Measurements from ENCODE around the gene POU4F1. TPM values are rescaled to one million over a fixed set of nuclear protein-coding genes. Genes with fewer than 3 reads are reported as not detected.

The POU4F1 gene, protein sequence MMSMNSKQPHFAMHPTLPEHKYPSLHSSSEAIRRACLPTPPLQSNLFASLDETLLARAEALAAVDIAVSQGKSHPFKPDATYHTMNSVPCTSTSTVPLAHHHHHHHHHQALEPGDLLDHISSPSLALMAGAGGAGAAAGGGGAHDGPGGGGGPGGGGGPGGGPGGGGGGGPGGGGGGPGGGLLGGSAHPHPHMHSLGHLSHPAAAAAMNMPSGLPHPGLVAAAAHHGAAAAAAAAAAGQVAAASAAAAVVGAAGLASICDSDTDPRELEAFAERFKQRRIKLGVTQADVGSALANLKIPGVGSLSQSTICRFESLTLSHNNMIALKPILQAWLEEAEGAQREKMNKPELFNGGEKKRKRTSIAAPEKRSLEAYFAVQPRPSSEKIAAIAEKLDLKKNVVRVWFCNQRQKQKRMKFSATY
- total RNA-seq (2014; rRNA removed; shearing (Covaris generic)), result 0.03 TPM in 1 of 2 replicates, not detected in the other
- 0.05 and 0.14 TPM in 2 replicates for polyA plus RNA-seq (2016; fragmentation: Nextera tagmentation; extraction: Ambion mirVana)
- long read RNA-seq, result 0 reads

- peak within 1 kb of the TSS; percentile 74 for H2AFZ ChIP-seq
- H3K27ac ChIP-seq (ENCODE audit: low read depth), result no peak within 1 kb of the TSS
- H3K27me3 ChIP-seq (ENCODE audit: insufficient read depth), result peaks cover 97% of the 10 kb centered on the region
- peak within 1 kb of the TSS; percentile 82 for H3K4me2 ChIP-seq
- ATAC-seq (peak; percentile 48), DNase-seq (ENCODE audit: low spot score) (peak; percentile 94)
- no peaks in the 10 kb centered on the region for H3K79me2 ChIP-seq (replicated peaks; ENCODE audit: insufficient read depth)
- Mint-ChIP-seq H3K27me3 (ENCODE audit: insufficient read depth, low read depth, poor library complexity) (peaks cover 95% of the 10 kb centered on the region), H3K9me3 (peaks cover 4% of the 10 kb centered on the region), H3K36me3 (ENCODE audit: low read depth) (no peaks in the 10 kb centered on the region; the same call in 2 of the 3 replicates), H3K4me1 (peaks cover 58% of the 10 kb centered on the region), H3K27ac (no peak within 1 kb of the TSS), H3K4me3 (peak within 1 kb of the TSS; percentile 79)
- no peaks in the 10 kb centered on the region for H3K9me2 ChIP-seq (ENCODE audit: insufficient read depth)
- H4K20me1 ChIP-seq (replicated peaks; ENCODE audit: insufficient read depth), result peaks cover 27% of the 10 kb centered on the region
- H3K36me3 ChIP-seq (ENCODE audit: insufficient read depth), result no peaks in the 10 kb centered on the region
- TF ChIP-seq EZH2phosphoT487 (IDR thresholded peaks at IDR 0.05; ENCODE audit: unreplicated experiment), result peak; percentile 94
- no peak for TF ChIP-seq ZNF331 (CRISPR knock-in tag; IDR thresholded peaks at IDR 0.05; ENCODE audit: low read depth)
- peak; percentile 83 for TF ChIP-seq EZH2 (IDR thresholded peaks at IDR 0.05; ENCODE audit: low read depth, unreplicated experiment)
- peak within 1 kb of the TSS; percentile 62 for H3K4me3 ChIP-seq
- H3K4me1 ChIP-seq (ENCODE audit: insufficient read depth), result peaks cover 56% of the 10 kb centered on the region
- H3F3A ChIP-seq (replicated peaks; ENCODE audit: low read depth), result peaks cover 31% of the 10 kb centered on the region
Measured at GRCh38 chr13:78603240-78603957, at the start of gene POU4F1. Gene POU4F1 (minus strand): TSS chr13:78603552. CDS start chr13:78603326, 226 bp downstream.

GRCh38 chr13:78652651-78653050 lies 49.3 kb upstream of the POU4F1 start:
- no peaks in the 10 kb centered on the region for H3K9me2 ChIP-seq (ENCODE audit: insufficient read depth)
- H3K36me3 ChIP-seq (ENCODE audit: insufficient read depth), result no peaks in the 10 kb centered on the region
- peaks cover 14% of the 10 kb centered on the region for H3K27me3 Mint-ChIP-seq (ENCODE audit: insufficient read depth, low read depth, poor library complexity)
- H3K27ac ChIP-seq (ENCODE audit: low read depth), result no peak overlapping the region
- H3F3A ChIP-seq (replicated peaks; ENCODE audit: low read depth), result no peaks in the 10 kb centered on the region
- peaks cover 6% of the 10 kb centered on the region; the same call in 1 of the 3 replicates for H3K36me3 Mint-ChIP-seq (ENCODE audit: low read depth)
- no peak overlapping the region for H3K4me3 ChIP-seq
- peaks cover 21% of the 10 kb centered on the region for H3K4me1 ChIP-seq (ENCODE audit: insufficient read depth)
- no peak overlapping the region for H2AFZ ChIP-seq
- DNase-seq (ENCODE audit: low spot score), result no peak
- no peak overlapping the region for H3K4me3 Mint-ChIP-seq
- H3K9me3 Mint-ChIP-seq, result no peaks in the 10 kb centered on the region
- H3K27ac Mint-ChIP-seq, result no peak overlapping the region
- no peak overlapping the region for H3K4me2 ChIP-seq
- H3K79me2 ChIP-seq (replicated peaks; ENCODE audit: insufficient read depth), result peaks cover 94% of the 10 kb centered on the region
- ATAC-seq, result peak; percentile 71
- peaks cover 78% of the 10 kb centered on the region for H4K20me1 ChIP-seq (replicated peaks; ENCODE audit: insufficient read depth)
- no peak for TF ChIP-seq STAT1 (IDR thresholded peaks at IDR 0.05; ENCODE audit: unreplicated experiment)
- no peak for TF ChIP-seq POLR2AphosphoS5 (IDR thresholded peaks at IDR 0.05; ENCODE audit: low read depth)
- TF ChIP-seq EZH2phosphoT487 (IDR thresholded peaks at IDR 0.05; ENCODE audit: unreplicated experiment), result no peak
- no peak for TF ChIP-seq ZNF114 (CRISPR knock-in tag; IDR thresholded peaks at IDR 0.05)
- TF ChIP-seq, protein P1, sequence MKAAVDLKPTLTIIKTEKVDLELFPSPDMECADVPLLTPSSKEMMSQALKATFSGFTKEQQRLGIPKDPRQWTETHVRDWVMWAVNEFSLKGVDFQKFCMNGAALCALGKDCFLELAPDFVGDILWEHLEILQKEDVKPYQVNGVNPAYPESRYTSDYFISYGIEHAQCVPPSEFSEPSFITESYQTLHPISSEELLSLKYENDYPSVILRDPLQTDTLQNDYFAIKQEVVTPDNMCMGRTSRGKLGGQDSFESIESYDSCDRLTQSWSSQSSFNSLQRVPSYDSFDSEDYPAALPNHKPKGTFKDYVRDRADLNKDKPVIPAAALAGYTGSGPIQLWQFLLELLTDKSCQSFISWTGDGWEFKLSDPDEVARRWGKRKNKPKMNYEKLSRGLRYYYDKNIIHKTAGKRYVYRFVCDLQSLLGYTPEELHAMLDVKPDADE (IDR thresholded peaks at IDR 0.05), result no peak
- H3K27me3 ChIP-seq (ENCODE audit: insufficient read depth), result peaks cover 37% of the 10 kb centered on the region
- H3K4me1 Mint-ChIP-seq, result peaks cover 16% of the 10 kb centered on the region
